GM18526 (cell line): ENCODE results near the gene TTC28.

ENCODE experiments used
- POLR2A ChIP-seq: IDR thresholded peaks from 3 replicates; pipeline ENCODE4 v1.6.1; 2011; ENCODE audit not compliant: insufficient read length; ENCODE audit errors: extremely low read depth

The TTC28 gene

DNA sequence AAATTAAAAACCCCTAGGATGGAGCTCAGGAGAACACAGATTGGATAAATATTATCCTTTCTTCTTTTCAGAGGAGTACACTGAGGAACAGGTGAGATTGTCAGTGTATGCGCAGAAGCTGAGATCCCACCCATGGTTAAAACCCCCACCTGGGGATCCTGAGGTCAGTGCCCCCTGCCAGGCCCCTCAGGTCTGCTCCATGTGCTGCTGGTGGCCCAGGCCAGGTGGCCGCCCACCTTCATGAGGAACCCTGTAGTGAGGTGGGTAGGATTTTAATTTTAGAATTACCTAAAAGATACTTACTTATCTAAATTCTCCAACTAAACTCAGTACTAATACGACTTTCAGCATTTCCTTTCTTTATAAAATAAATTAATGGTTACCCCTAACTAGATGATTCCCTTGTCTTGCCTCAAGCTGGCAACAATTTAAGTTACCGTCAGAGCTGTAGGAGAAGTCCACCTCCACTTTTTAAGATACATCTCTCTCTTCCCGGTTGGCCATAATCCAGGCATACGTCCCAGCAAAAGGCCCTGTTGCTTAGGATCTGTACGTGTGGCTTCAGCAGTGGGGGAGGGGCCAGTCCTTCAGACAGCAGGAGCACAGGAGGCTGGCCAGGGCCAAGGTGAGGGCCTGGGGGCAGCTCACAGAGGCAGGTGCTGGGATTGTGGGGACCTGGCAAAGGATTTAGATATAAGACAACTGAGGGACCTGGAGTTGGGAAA, 699.1 kb downstream of the TTC28 start:
- TF ChIP-seq POLR2A, result no peak

DNA sequence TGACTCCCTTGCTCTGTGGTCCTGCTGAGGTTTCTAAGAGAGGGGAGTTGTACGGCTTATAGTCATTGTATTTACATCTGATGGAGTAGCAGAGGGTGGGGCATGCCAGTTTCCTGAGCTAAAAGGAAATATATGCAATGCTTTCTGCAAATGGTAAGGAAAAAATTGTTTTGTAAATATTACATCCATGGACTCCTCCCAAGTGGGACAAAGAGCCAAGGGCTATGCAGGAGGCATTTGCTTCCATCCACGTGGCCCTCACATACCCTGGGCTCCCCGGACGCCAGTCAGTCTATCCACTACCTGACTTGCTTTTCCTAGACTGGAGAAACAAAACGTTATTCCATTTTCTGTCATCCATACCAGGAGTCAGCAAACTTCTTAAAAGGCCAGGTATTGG, 700.8 kb downstream of the TTC28 start:
- TF ChIP-seq POLR2A, result no peak

- TF ChIP-seq POLR2A, result no peak
Measured at GRCh38 chr22:27978317-27978716, 701.3 kb downstream of the TTC28 start.

GRCh38 chr22:27976586-27976985, 703.1 kb downstream of the TTC28 start:
- no peak for TF ChIP-seq POLR2A

DNA sequence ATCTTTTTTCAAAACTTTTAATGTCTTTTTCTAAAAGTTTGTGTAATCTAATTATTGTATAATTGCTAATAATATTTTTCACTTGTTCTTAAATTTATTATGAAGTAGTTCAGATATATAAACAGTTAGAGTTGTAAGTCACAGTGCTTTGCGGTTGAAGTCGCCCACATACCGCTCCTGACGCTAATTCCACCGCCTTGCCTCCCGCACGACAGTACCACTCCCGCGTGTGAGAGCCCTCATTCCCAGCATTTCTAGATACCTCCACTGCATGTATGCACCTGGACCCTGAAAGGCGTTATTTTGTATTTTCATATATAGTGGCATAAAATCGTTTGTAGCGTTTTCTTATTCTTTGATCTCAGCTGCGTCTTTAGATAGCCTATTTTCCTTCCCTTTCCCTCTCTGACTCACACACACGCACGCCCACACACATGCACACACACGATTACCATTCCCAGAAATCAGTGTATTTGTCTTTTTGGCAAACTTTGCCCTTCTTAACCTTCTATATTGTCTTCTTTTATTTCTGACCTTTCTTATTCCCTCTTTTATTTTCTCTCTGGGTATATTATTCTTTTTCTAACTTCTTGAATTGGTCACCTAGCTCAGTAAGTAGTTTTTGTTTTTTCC, 704.1 kb downstream of the TTC28 start:
- no peak for TF ChIP-seq POLR2A

DNA sequence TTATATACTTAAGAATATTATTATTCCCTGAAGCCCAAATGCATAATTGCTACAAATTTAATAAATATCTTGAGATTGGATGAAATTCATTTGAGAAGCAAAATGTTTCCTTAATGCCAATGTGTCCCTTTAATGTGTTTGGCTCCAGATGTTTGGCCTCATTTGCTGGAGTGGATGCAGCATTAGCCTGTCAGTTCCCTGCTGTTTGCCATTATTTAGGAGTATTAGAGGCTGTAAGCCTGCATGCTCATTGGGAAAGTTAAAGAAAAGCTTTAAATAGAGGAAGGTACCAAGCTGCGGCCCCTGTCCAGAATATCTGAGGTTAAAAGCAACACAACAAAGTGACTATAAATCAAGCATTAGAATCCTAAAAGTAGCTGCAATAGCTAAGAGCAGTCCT, 705.8 kb downstream of the TTC28 start:
- no peak for TF ChIP-seq POLR2A

DNA sequence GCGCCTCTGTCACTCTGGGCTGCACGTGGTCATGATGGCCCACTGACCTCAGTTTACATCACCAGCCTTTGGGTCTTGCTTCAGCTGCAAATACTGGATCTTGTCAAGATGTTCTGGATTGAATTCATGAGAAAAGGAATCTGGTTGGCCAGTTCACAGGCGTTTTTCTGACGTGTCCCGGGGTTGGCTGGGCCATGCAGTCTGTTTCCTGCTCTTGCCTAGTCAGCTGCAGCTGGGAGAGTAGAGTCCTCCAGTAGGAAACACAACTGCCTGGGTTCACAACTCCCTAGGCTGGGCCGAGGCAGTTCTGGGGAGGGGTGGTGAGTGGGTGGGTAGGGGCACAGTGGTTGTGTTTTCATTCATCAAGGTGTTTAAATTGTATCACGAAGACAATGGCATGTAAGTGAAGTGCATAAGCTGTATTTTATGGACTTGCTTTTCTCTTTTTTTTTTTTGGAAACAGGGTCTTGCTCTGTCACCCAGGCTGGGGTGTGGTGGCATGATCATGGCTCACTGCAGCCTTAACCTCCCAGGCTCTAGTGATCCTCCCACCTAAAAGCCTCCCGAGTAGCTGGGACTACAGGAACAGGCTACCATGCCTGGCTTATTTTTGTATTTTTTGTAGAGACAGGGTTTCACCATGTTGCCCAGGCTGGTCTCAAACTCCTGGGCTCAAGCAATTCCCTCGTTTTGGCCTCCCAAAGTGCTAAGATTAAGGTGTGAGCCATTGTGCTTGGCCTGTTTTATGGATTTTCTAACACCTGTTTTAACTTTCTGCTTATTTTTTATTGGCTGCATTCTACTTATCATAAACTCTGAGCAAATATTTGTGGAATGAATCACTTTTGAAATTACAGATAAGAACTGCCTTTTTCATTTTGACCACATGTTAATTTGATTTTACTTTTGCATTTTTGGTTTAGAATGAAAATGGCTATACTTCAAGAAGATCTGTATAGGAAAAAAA, 706.6 kb downstream of the TTC28 start:
- TF ChIP-seq POLR2A, result no peak

- no peak for TF ChIP-seq POLR2A
Measured at GRCh38 chr22:27971926-27972325, 707.7 kb downstream of the TTC28 start.

DNA sequence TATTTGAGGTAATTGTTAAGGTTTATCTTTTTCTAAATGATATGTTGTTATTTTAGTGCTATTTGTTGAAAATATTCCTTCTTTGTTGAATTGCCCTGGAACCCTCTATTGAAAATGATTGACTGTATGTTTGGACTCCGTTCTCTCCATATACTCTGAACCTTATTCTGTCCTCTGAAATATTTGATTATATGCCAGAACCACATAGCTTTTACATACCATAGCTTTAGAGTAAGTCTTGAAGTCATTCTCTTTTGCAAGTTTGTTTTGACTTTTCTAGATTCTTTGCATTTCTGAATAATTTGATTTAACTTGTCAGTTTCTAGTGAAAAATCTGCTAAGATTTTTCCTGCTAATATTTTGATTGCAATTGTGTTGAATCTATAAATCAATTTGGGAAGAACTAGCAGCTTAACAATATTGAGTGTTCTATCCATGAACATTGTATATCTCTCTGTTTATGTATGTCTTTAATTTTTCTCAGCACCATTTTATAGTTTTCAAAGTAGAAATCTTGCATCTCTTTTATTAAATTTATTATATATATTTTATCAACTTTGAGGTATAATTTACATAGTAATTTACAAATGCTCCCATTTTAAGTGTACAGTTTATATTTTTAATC, 708.9 kb downstream of the TTC28 start:
- no peak for TF ChIP-seq POLR2A

GRCh38 chr22:27966168-27967064, 713.2 kb downstream of the TTC28 start:
- TF ChIP-seq POLR2A, result no peak

DNA sequence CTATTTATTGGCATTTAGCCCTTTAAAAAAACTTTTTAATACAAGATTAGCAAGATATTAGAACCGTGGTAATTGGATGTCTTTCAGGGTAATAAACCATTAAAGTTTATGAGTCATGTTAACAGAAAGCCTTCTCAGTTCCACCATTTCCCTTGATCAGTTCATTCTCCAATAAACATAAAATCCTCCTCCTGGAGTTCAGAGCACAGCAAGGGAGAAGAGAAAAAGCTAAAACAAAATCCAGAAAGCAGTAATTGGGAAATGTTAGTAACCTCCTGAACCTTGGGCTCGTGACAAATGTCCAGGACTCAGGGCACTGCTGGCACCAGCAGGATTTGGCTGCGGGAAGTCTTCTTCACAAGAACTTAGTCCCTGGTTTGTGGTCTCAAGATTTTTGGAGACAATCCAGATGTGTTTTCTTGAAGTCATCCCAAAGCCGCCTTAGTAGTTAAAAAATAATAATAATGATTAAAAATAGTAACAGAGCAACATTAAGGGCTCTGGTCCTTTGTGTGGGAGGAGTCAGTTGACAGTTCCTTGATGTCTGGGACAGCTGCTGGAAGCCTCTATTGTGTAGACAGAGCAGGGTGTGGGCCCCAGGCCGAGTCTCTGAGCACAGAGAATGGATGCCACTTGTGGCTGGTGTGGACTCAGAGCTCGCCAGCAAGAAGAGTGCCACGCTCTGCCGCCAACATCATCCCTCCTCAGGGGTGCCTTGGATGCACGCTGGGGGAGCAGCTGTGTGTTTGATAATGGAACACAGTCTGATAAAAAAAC, 717.2 kb downstream of the TTC28 start:
- no peak for TF ChIP-seq POLR2A

DNA sequence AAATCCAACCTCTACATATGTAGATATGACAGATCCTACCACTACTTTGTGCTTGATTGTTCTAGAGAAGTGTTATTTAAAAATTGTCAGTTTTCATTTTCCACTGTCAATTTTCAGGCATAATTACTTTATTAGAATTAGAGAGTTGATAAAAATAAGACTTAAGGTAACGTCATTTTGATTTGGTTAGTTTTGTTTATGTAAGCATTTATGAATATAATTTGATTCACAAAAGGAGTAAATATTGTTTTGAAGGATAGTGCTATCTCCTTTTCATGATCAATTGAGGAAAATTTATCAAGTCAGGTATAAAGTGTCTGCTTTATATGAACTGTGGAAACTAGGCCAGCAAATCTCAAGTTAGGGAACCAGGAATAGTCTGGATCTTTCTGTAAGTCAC, 718.0 kb downstream of the TTC28 start:
- no peak for TF ChIP-seq POLR2A

- TF ChIP-seq POLR2A, result no peak
Measured at GRCh38 chr22:27961182-27961581, 718.5 kb downstream of the TTC28 start.
